ENCODE measurements around the gene TANC1.

DNA sequence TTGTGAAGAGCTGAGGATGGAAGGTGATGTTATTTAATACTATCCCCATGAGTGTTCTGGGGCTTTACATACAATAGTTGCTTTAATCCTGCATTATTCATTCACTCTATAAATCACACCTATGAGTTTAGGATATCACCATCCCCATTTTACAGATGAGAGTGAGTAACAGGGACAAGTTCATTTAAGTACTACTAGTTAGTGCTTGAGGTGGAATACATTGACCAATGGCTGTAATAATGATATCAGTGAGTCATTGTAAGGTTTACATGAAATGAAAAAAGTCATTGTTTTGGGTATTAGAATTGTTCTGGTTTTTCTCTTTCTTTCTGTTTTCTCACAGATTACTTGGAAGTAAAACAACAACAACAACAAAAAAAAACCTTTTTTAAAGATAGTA lies 42.5 kb downstream of the TANC1 start:
- TF ChIP-seq, protein P1, sequence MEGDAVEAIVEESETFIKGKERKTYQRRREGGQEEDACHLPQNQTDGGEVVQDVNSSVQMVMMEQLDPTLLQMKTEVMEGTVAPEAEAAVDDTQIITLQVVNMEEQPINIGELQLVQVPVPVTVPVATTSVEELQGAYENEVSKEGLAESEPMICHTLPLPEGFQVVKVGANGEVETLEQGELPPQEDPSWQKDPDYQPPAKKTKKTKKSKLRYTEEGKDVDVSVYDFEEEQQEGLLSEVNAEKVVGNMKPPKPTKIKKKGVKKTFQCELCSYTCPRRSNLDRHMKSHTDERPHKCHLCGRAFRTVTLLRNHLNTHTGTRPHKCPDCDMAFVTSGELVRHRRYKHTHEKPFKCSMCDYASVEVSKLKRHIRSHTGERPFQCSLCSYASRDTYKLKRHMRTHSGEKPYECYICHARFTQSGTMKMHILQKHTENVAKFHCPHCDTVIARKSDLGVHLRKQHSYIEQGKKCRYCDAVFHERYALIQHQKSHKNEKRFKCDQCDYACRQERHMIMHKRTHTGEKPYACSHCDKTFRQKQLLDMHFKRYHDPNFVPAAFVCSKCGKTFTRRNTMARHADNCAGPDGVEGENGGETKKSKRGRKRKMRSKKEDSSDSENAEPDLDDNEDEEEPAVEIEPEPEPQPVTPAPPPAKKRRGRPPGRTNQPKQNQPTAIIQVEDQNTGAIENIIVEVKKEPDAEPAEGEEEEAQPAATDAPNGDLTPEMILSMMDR (IDR thresholded peaks at IDR 0.05): no peak
- TF ChIP-seq POLR2A (IDR thresholded peaks at IDR 0.05): no peak

Measured in testis (tissue), 2 donors.